SH-SY5Y (cell line): ENCODE data around the gene SMPDL3B.

Experiments used
- GATA2 ChIP-seq: IDR thresholded peaks from 2 replicates; pipeline ENCODE4 v1.6.1; 2011; ENCODE audit warnings: mild to moderate bottlenecking, low read depth, low read length
- GATA3 ChIP-seq: IDR thresholded peaks from 2 replicates; pipeline ENCODE4 v1.6.1; 2011; ENCODE audit warnings: low read depth, mild to moderate bottlenecking, low read length, moderate library complexity

DNA sequence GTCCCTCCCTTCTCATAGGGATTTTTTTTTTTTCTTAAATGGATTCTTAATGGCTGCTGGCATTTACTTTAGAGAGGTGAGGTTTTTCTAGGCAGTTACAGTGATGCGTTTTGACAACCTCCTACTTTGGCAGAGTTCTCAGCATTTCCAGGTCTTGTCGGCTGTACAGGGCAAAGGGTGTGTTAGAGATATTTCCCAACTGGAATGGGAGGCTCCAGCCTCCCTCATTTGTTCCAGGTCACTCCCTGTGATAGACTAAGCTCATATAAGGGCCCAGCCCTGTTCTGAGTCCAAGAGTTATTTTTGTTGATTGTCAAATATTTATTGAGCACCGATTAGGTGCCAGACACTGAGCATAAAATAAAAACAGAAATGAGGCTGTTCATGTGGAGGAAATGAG lies 17.3 kb downstream of the SMPDL3B start:
- TF ChIP-seq GATA2 (no peak), GATA3 (no peak)
